HL-60/S4 treated with retinoic acid at 250 ng/mL for 4 days and 3 days (cell line): Measurements from ENCODE around the gene LLGL2.
"Not testable (repeated sequence)": the region's sequence is repeated elsewhere in the genome, so short reads cannot be mapped to it uniquely, and the experiment has no call there.

Experiments used
- in situ Hi-C: fragments of 300-500 bp; cut with MboI; formaldehyde crosslinking; loops from 2 replicates; pipeline ENCODE4 v1.7.0; 2022; ENCODE audit warnings: low sequenced_read_pairs

Gene LLGL2

DNA sequence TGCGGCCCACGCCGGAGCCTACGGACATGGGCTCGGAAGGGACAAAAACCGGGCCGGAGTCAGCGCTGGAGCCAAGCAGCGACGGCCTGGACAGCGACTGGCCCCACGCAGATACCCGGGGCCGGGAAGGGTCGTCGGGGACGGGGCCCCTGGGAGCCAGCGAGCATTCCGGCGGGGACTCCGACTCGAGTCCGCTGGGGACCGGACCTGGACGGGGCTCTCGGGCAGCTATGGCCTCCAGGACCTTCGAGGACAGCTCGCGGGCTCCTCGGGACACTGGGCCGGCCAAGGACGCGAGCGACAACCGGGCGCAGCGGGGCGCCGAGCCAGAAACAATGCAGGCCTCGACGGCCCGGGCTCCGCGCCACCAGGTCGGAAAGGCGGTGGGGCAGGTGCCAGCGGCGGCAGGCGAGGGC lies 63.1 kb downstream of the LLGL2 start:
- in situ Hi-C loops: no loop called here

DNA sequence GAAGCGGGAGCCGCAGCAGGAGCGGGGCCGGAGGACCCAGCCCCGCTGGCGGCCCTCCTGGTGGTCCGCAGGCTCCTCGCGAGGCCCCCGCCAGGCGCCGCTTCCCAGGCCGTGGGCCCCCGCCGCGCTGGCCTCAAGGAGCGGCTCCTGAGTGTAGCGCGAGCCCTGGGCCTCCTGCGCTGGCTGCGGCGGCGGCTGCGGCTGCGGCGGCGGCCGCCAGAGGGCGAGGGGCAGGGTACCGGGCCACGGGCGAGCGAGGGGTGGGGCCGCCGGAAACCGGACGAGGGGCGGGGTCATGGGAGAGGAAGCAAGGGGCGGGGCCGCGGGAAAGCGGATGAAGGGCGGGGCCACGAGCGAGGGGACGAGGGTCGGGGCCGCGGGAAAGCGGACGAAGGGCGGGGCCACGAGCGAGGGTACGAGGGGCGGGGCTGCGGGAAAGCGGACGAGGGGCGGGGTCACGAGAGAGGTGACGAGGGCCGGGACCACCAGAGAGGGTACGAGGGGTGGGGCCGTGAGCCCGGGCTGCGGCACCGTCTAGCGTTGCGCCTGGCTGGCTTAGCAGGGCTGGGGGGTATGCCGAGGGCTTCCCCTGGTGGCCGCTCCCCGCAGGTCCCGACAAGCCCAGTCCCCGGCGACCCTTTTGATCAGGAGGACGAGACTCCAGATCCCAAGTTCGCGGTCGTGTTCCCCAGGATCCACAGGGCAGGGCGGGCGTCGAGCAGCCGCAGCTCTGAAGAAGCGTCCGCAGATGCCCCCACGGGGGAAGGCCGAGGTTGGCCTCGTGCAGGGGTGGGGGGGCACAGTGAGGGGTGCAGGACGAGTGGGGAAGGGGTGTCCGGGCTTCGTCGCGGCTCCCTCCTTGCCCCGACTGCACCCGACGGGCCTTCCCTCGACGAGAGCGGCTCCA lies 63.8 kb downstream of the LLGL2 start:
- in situ Hi-C loops: no loop called here

GRCh38 chr17:75589919-75590303 lies 64.4 kb downstream of the LLGL2 start:
- in situ Hi-C loops: no loop called here

GRCh38 chr17:75590314-75590761 lies 64.8 kb downstream of the LLGL2 start:
- in situ Hi-C loops: no loop called here

DNA sequence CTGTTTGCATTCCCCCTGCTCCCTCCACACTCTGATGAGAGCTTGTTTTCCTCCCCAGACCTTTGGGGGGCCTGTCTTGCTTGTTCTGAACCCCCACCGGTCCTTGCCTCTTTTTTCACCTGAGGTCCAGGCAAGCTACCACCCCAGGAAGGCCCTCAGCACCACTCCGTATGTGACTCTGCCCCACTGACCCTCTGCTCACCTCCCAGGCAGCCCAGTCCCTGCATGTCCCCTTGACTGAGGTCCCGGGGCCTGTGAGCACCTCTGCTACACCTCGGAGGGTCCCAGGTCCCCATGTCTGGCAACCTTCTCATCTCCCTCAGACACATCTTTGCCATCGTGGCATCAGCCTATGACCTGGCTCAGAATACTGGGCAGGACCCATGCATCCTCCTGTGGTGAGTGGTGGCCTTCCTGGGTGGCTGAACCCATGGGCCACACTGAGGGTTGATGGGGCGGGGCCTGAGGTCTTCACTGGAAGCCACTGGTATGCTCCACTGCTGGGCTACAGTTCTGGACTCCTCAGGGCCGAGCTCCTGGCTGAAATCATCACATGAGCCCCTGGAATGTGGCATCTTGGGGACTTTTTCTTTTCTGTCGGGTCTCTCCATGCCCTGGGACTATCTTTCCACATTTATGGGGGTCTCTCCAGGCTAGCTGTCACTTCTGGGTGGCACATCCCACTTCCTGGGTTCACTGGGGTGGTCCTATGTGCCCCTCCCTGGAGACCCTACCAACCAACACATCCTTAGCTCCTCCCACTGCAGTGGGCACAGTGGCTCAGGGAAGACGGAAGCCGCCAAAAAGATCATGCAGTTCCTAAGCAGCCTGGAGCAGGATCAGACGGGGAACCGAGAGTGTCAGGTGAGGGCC lies 65.6 kb downstream of the LLGL2 start:
- in situ Hi-C loops: no loop called here

GRCh38 chr17:75591722-75592302 lies 66.3 kb downstream of the LLGL2 start:
- in situ Hi-C loops: no loop called here

GRCh38 chr17:75592348-75593020 lies 67.0 kb downstream of the LLGL2 start:
- in situ Hi-C loops: no loop called here

DNA sequence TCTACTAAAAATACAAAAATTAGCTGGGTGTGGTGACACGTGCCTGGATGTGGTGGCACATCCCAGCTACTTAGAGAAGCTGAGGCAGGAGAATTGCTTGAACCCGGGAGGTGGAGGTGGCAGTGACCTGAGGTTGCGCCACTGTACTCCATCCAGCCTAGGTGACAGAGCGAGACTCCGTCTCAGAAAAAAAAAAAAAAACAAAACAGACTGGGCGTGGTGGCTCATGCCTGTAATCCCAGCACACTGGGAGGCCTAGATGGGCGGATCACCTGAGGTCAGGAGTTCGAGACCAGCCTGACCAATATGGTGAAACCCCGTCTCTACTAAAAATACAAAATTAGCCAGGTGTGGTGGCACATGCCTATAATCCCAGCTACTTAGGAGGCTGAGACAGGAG lies 67.9 kb downstream of the LLGL2 start:
- in situ Hi-C loops: not testable (repeated sequence)

DNA sequence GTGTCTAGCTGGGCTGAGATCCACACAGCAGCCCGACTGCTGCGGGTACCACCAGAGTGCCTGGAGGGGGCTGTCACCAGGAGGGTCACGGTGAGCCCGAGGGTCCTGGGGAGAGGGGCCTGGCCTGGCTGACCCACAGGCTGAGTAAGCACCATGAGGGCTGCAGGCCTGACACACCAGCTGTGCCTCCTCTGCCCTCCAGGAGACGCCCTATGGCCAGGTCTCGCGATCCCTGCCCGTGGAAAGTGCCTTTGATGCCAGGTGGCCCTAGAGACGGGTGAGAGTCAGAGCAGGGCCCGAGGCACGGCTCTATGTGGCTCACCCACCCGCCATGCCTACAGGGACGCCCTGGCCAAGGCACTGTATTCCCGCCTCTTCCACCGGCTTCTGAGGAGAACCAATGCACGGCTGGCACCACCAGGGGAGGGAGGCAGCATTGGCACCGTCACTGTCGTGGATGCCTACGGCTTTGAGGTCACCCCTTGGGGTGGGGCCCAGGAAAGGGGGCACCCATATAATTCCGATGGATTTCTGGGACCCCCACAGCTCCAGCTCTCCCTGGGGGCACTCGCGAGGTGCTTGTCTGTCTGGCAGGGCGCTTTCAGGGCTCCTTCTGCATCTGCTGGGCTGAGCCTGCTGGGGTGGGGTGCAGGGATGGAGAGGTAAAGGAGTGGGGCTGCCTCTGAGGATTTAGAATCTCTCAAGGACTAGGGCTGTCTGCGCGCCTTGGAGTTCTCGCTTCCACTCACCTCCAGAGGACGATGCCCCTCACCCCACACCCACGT lies 69.2 kb downstream of the LLGL2 start:
- in situ Hi-C loops: no loop called here

- in situ Hi-C loops: no loop called here
These were observed 69.9 kb downstream of the LLGL2 start for GRCh38 chr17:75595284-75595919.

- in situ Hi-C loops: no loop called here
These were observed 70.4 kb downstream of the LLGL2 start for GRCh38 chr17:75595920-75596313.

DNA sequence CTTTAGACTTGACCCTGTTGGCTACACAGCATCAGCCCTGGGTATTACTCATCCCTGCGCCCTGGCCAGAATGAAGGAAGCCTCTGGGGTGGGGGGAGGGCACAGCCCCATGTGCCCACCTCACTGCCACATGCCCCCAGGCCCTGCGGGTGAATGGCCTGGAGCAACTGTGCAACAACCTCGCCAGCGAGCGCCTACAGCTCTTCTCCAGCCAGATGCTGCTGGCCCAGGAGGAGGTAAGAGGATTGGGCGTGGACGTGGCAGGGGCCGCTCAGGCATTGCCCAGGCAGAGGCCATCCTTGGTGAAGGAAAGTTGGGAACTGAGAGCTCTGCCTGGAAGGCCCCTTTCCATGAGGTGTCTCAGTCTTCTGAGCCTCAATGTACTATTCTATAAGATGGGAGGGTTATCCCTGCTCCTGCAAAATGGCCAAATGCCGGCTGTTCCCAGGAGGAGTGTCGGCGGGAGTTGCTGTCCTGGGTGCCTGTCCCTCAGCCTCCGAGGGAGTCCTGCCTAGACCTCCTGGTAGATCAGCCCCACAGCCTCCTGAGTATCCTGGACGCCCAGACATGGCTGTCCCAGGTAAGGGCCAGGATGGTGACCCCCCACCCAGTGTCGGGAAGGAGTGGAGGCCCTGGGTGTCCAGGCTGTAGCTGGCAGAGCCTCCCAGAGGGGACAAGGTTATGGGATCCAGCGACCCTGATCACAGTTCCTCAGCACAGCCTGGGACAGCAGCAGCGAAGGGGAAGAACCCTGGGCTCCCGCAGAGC lies 71.0 kb downstream of the LLGL2 start:
- in situ Hi-C loops: no loop called here

DNA sequence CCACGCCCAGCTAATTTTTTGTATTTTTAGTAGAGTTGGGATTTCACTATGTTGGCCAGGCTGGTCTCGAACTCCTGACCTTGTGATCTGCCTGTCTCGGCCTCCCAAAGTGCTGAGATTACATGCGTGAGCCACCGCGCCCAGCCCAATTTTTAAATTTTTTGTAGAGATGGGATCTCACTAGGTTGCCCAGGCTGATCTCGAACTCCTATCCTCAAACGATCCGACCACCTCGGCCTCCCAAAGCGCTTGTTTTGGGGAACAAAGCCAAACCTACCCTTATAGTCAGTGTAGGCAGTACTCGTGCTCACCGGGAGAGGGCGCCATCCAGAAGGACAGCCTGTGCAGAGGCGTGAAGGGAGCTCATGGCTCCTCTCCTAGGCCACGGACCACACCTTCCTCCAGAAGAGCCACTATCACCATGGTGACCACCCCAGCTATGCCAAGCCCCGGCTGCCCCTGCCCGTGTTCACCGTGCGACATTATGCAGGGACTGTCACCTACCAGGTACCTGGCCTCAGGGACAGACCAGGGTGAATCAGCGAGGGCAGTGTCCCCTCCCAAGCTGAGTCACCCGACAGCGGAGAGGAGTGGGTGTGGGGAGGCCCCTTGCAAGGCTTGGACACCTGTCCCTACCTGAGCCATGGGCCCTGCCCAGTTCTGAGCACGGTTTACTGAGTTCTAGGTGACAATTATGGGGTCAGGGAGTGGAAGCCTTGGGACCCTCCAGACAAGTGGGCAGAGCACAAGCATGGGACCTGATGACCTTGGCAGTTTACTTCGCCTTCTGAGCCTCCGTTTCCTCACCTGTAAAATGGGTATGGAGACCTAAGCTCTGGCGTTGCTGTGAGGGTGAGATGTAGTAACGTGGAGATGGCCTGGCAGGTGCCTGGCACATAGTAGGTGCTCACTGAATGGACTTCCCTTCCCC lies 75.8 kb downstream of the LLGL2 start:
- in situ Hi-C loops: no loop called here

DNA sequence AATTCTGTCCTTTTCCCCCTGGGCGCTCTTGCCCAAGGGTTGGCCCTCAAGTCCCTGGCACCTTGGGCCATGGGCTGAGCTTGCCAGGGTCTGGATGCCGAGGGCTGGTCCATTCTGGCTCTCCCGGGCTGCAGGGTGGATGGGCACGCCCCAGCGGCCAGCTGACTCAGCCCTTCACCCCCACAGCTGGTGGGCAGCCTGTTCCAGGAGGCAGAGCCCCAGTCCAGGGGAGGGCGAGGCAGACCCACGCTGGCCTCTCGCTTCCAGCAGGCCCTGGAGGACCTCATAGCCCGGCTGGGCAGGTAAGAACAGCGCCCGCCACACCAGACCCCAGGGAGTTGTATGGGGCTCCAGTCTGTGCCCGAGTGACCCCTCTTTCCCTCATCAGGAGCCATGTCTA lies 77.1 kb downstream of the LLGL2 start:
- in situ Hi-C loops: no loop called here

- in situ Hi-C loops: no loop called here
These were observed 77.6 kb downstream of the LLGL2 start for GRCh38 chr17:75603123-75603522.

DNA sequence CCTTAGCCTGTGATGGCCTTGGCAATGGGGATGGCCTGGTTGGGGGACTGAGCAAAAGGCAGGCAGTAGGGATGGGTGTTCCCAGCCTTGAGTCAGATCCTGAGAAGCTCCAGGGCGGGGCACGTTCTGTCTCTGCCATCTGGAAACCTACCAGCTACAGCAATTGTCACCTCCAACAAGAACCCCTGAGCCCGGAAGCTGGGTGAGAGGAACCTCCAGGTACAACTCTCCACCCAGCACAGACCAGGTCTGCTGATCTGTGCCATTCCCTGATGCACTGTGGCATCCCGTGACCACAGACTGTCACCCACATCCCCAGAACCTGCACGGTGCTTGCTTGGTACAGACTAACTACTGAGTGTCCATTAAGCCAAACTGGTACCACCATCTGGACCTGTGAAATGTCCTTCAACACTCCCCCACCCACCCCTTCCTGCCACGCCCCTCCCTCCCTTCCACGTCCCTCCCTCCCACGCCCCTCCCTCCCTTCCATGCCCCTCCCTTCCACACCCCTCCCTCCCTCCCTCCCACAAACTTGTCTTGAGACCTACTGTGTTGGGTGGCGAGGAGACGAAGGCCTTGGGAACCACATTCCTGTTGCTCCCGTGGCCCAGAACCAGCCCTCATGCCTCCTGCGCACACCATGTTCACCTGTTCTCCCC lies 78.7 kb downstream of the LLGL2 start:
- in situ Hi-C loops: no loop called here

GRCh38 chr17:75605790-75606189 lies 80.3 kb downstream of the LLGL2 start:
- in situ Hi-C loops: no loop called here
